NCI-H460 (cell line): ENCODE results near the gene RAB5B. TPM values are rescaled to one million over a fixed set of nuclear protein-coding genes. Genes with fewer than 3 reads are reported as not detected.

Experiments
- DNase-seq: peaks from one replicate; pipeline ENCODE4 v3.0.0-alpha.2; 2016; ENCODE audit warnings: low read depth; ENCODE audit errors: extremely low read depth
- polyA plus RNA-seq: library from polyadenylated mRNA; depleted of rRNA; stranded (reverse); fragments of >200 nt; gene quantifications from 2 replicates; pipeline ENCODE4 v1.2.3, GENCODE V29; 2014; cell fraction: nucleus; rRNA removed
- total RNA-seq: library from RNA; depleted of rRNA; stranded (reverse); fragments of >200 nt; shearing (Covaris generic); gene quantifications from 2 replicates; pipeline ENCODE4 v1.2.3, GENCODE V29; 2014; rRNA removed

Gene RAB5B
- total RNA-seq = 37.6 and 39.4 TPM in 2 replicates
- polyA plus RNA-seq = 13.5 and 17.5 TPM in 2 replicates

DNA sequence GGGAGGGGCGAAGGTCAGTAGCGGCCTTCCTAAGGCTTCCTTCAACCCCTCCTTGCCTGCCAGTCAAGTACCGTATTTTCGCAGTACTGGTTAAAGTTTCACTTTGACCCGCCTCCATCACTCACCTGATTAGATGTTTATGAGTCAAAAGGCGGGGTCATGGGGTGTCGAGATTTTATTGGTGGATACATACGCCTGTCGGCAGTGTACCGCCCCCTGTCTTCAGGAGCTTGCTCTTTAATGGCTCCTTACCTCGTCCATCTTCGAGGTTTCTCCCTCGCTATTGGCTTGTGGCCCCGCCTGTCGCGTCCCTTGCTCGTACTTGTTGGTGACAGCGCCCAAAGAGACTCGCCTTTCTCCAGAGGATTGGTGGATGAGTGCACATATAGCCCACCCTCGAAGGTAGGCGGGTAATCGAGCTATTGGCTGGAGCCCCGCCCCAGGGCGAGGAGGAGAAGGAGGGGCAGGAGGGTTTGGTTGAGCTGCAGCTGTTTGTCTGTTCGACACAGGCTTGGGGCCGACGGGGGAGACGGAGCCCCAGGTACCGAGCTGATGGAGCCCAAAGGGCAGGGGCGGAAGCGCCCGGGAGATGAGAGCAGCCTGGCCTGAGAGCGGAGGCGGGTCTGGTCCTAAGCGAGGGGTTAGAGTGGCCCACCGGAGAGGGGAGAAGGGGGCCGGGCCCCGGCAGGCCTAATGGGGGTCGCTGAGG, at the start of gene RAB5B:
Gene RAB5B (plus strand): TSS at position 480 of the 709 bp plus-strand sequence. CDS start 12,883 bp downstream, outside the sequence.
- peak; percentile 100 for DNase-seq

DNA sequence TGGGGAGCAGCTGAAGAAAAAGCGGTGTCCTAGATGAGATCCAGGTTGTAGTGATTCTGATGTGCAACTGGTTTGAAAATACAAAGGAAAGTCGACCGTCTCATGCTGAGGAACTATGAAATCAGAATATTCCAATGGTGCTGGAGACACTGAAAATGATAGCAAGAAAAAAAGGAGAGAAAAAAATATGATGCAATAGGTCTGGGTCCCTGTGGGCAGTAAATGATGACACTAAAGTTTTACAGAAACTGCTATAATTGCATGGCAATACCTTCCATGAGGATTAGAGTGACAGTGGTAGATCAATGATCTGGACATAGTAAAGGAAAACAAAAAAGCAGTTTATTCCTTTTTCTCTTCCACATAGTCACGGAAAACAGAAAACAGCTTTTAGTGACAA, 48.5 kb upstream of the RAB5B start:
- DNase-seq = no peak

DNA sequence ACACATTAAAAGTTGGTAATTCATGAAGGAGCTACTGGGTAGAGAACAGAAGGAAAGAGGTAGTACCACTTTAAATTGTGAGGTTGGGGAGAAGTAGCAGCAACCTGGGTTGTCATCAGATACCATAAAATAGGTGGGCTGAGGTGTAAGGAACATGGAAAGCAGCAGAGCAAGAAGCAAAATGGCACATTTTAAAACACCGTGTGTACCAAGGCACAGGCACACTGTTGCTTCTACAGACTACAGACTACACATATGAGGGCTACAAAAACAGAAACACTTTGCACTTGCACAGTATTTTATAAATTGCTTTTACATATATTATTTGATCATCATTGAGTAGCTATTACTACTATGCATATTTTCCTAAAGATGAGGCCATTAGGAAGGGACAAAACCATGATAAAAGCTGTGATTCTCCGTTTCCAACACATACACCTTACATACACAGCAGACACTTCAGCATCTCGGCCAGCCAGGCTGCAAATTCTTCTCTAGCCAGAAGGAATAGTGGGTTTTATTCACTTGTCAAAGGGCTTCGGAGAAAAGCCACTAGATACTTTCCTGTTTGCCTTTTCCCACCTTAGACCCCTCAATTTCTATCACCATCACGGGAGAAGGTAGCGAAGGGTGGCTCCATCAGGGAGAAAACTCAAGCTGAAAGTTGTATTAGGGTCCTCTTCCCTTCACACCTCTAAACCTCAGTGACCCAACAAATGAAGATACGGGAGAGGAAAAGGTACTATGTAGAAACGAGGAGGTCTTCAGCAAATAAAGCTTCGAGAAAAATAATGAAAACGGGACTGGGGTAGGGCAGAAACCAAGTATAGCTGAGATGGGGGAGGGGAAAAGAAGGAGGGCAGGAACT, 47.8 kb upstream of the RAB5B start:
- DNase-seq = no peak

- DNase-seq = peak; percentile 92
Observed at GRCh38 chr12:55926738-55927587, 46.9 kb upstream of the RAB5B start.

DNA sequence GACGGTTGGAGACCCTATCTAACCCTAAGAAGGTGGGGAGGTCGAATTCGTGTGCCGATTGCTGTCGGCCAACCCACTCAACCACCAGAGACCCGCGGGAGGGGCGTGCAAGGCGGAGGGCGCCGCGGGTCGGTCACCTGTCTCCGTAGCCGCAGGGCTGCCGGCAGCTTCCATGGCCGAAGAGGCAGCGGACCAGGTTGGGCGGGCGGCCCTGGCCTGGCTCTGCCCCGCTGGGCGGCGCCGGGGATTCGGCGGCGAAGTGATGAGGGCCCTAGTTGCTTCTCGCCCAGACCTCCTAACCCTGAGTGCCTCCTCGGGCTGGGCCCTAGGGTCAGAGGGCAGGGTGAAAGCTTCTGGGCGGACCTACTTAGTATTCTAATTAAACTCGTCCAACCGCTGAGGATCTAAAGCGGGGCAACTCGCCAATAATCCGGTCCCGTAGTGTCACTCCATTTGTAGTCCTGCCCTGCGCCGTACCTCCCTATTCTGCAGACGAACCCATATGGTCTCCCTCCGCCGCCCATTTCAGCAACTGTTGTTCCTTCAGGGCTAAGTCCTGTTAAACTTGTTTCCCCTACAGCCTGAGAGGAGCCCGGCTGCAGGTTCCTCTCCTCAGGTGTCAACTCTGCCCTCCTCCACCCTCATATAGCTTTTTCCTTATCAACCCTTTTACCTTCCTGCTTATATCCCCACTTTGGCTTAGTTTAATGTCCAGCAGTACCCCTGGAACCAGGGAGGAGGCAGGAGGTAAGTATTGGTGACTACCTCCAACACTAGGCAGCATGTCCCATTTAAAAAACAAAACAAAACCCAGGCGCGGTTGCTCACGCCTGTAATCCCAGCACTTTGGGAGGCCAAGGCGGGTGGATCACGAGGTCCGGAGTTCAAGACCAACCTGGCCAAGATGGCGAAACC, 46.0 kb upstream of the RAB5B start, which contains the start of gene PYM1:
Gene PYM1 (minus strand): TSS at position 307 of the 915 bp plus-strand sequence. CDS start 133 bp downstream, at position 174.
- peak; percentile 54 for DNase-seq

DNA sequence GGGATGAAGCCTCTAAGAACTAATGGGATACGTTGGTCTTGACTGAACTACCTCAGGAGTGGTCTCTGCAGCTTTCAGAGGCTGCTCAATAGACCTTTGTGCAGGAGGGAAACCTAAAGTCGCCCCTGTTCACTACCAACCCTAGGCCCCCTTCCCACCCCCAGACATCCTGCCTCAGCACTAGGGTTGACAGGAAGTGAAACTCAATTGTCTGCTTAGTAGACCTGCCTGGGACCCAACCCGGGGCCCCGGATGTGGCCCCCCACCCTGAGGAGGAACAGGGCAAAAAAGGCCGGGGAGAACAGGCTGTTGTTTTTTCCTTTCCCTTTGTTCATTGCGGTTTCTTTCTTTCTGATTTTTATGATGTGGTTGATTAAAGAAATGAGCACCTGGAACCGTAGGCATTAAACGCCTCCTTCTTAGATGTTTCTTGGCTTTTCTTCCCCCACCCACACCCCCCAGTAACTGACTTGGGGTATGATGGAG, 44.5 kb upstream of the RAB5B start:
- no peak for DNase-seq

- DNase-seq = peak; percentile 52
Observed at GRCh38 chr12:55930771-55931316, 43.0 kb upstream of the RAB5B start, which contains the start of gene DGKA. TSS of gene DGKA (plus strand) at chr12:55931162. CDS start at chr12:55936504, 5,342 bp downstream.

GRCh38 chr12:55931317-55931779, 42.5 kb upstream of the RAB5B start:
- DNase-seq = no peak

- no peak for DNase-seq
Observed at GRCh38 chr12:55931780-55932550, 41.9 kb upstream of the RAB5B start.

- DNase-seq = no peak
Observed at GRCh38 chr12:55932551-55932910, 41.3 kb upstream of the RAB5B start.

DNA sequence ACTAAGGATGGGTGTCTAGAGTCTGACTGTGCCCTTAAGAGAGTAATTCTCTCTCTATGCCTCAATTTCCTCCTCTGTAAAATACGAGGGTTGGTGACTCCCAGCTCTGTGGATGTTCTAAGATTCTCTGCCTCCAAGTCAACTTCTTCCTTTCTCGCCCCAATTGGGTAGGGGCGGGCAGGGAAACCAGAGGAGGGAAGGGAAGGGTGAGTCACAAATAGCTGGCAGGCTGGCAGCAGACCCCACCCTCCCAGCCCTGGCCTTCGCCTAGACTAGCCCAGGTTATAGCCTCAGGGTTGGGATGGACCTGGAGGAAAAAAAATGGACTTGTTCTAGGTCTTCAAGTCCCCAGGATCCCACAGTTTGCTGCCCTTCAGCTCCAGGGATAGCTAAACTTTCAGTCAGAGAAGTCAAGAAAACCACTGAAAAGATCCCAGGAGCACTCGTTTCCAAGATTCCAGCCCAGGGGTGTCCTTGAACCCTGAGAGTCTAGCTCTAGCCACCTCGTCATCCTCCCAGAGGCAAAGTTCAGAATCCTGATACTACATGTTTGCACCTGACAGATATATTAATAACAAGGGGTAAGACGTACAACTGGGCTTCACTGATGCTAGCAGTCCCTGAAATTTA, 40.6 kb upstream of the RAB5B start:
- no peak for DNase-seq

DNA sequence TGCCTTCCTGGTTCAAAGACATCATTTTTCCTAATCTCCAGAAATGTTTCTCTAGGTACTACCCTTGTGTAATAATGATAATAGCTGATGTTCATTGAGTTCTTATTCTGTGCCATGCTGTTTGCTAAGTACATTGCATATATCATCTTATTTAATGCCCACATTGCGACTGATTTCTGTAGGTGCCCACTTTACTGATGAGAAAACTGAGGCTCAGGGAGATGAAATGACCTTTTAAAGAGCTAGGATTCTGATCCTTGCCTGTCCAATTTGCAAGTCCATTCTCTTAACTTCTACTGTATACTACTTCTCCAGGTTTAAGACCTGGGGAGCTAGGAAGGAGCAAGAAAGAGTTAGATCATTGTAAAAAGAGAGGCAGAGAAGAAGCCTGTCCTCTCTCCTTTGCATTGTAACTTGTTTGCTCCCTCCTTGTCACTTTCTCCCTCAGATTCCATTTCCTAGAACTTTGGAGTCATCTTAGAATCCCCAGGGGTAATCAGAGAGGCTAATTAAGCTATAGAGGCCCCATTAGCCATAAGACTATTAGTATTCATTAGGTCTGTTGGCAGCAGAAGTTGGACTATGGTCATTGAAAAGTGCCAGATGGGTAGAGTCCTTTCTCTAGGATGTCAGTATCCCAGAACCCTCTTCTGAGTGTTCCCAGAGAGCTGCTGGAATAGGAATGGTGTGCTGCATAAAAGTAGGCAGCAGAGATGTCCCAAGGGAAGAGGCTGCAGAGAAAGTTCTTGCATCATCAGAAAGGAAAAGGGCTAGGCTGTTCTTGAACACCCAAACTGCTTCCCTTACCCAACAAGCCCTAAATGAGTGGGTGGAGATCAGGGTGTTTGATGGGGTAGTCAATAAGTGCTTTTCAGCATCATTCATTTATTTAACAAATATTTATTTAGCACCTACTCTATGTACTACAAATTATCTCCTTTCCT, 39.8 kb upstream of the RAB5B start:
- DNase-seq = no peak

DNA sequence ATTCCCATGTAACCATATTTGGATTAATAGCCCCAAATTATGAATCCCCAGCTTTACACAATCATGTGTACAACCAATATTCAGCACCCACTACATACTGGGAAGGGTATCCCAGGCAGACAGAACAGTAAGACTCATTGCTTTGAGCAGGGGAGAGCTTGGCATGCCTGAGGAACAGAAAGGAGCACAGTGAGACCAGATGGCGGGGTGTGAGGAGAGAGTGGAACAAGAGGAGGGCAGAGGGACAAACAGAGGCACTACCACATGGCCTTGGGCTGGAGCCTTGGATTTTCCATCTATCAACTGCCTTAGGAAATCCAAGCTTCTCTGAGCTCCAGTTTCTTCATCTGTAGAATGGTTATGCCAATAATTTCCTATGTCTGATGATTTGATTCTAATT, 39.1 kb upstream of the RAB5B start:
- DNase-seq = no peak

GRCh38 chr12:55935738-55936151, 38.1 kb upstream of the RAB5B start:
- DNase-seq = no peak

DNA sequence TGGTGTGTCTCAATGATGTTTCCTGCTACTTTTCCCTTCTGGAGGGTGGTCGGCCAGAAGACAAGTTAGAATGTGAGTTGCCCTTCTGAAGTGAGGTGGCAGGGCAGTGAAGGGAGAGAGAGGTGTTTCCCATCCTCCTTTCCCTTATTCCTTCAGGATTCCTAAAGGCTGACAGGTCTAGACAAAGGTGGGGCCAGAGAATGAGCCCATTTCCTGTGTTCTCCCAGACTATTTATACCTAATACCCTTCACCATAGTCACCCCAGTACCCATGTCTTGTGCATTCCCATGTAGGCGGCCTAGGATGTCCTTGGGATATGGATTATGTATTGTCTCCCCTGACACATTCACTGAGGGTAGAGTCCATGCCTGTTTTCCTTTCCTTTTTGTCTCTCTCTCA, 35.9 kb upstream of the RAB5B start:
- no peak for DNase-seq

GRCh38 chr12:55938826-55939501, 34.9 kb upstream of the RAB5B start:
- no peak for DNase-seq
